GM10248 (cell line): ENCODE measurements around the gene NSD2.
"Not testable (repeated sequence)": the region's sequence is repeated elsewhere in the genome, so short reads cannot be mapped to it uniquely, and the experiment has no call there.

Source experiments
- CTCF ChIA-PET: fragments of 300-600 bp; sonication (Branson Sonifier 250); formaldehyde crosslinking; extraction: SDS; loops from one replicate; lab custom pipeline; 2021; ENCODE audit warnings: antibody characterized with exemption; lab: Yijun Ruan, JAX
- POLR2A ChIA-PET: fragments of 350-650 bp; sonication (Branson Sonifier 250); formaldehyde crosslinking; extraction: SDS; loops from one replicate; lab custom pipeline; 2020; ENCODE audit warnings: antibody characterized with exemption; lab: Yijun Ruan, JAX
- DNase-seq: peaks from one replicate; pipeline ENCODE4 v3.0.0; 2012; ENCODE audit errors: extremely low spot score
- CTCF ChIP-seq: IDR thresholded peaks from 2 replicates; pipeline ENCODE4 v1.5.1; 2012; ENCODE audit warnings: mild to moderate bottlenecking, low read depth; ENCODE audit errors: extremely low read depth, missing control alignments, control extremely low read depth

NSD2 gene

GRCh38 chr4:1998296-1998695, 127.1 kb downstream of the NSD2 start:
- CTCF ChIA-PET = no interaction called here

GRCh38 chr4:1999308-1999707, 128.1 kb downstream of the NSD2 start:
- DNase-seq, POLR2A ChIA-PET, CTCF ChIA-PET: not testable (repeated sequence)

More at GRCh38 chr4:1998296-1998695, 127.1 kb downstream of the NSD2 start:
- POLR2A ChIA-PET = no interaction called here
- no peak for DNase-seq
- no peak for TF ChIP-seq CTCF

GRCh38 chr4:2003361-2003760, 132.2 kb downstream of the NSD2 start:
- CTCF ChIA-PET, DNase-seq, POLR2A ChIA-PET: not testable (repeated sequence)

GRCh38 chr4:2006367-2006766, 135.2 kb downstream of the NSD2 start:
- POLR2A ChIA-PET = no interaction called here
- no peak for DNase-seq
- TF ChIP-seq CTCF = no peak
- CTCF ChIA-PET = interaction anchor here (1.9 kb wide), 1 partner anchor 10 kb away, joined by 6 read pairs; no protein-coding TSS in a partner anchor

- DNase-seq = no peak
- TF ChIP-seq CTCF = no peak
- ChIA-PET CTCF (interaction anchor here (1.9 kb wide), 1 partner anchor 11 kb away, joined by 6 read pairs; no protein-coding TSS in a partner anchor), POLR2A (no interaction called here)
Measured at GRCh38 chr4:2006956-2007653, 135.9 kb downstream of the NSD2 start.

- POLR2A ChIA-PET = interaction anchor here (0.7 kb wide), 1 partner anchor 189 kb away, joined by 5 read pairs; no protein-coding TSS in a partner anchor
- DNase-seq = no peak
- no peak for TF ChIP-seq CTCF
- CTCF ChIA-PET = interaction anchor here (1.4 to 1.9 kb wide), 3 partner anchors 12 to 28 kb away, joined by 4 to 6 read pairs (median 6); no protein-coding TSS in a partner anchor
Measured at GRCh38 chr4:2007804-2008670, 136.8 kb downstream of the NSD2 start.

- no peak for DNase-seq
- TF ChIP-seq CTCF = no peak
- CTCF ChIA-PET = interaction anchor here (1.4 to 1.5 kb wide), 3 partner anchors 14 to 211 kb away, joined by 3 to 6 read pairs (median 4); no protein-coding TSS in a partner anchor
- POLR2A ChIA-PET = no interaction called here
Measured at GRCh38 chr4:2008671-2008920, 137.4 kb downstream of the NSD2 start.
